HL-60 (cell line): Measurements from ENCODE around the gene CEP68.

Source experiments
- GABPA ChIP-seq: IDR thresholded peaks from 2 replicates; pipeline ENCODE4 v1.6.1; 2012; ENCODE audit warnings: low read depth
- TF ChIP-seq, protein P1 (sequence below): IDR thresholded peaks from one replicate; pipeline ENCODE4 v1.5.1; 2011; ENCODE audit warnings: low read length, control low read depth, inconsistent platforms; ENCODE audit not compliant: insufficient read depth
- TF ChIP-seq, protein P2 (sequence below): IDR thresholded peaks from 2 replicates; pipeline ENCODE4 v1.6.1; 2012; ENCODE audit warnings: low read depth; ENCODE audit not compliant: insufficient replicate concordance

DNA sequence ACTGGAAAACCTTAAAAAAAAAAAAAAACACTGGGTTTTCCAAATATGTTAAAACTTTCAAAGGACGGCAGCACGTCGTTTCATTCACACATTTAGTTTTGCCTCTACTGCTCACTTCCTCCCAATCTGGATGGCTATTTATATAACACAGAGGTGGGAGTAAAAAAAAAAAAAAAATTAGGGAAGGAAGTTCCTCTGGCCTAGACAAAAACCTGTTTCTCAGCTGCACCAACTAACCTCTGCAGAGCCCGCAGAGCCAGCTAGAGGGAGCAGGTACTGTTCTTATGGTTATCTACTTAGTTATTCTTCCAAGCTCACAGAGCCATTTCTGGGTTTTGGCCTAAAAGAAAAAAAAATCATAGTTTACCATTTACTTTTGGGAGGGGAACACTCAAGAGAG is 38.9 kb upstream of the CEP68 start:
- TF ChIP-seq, protein P1, sequence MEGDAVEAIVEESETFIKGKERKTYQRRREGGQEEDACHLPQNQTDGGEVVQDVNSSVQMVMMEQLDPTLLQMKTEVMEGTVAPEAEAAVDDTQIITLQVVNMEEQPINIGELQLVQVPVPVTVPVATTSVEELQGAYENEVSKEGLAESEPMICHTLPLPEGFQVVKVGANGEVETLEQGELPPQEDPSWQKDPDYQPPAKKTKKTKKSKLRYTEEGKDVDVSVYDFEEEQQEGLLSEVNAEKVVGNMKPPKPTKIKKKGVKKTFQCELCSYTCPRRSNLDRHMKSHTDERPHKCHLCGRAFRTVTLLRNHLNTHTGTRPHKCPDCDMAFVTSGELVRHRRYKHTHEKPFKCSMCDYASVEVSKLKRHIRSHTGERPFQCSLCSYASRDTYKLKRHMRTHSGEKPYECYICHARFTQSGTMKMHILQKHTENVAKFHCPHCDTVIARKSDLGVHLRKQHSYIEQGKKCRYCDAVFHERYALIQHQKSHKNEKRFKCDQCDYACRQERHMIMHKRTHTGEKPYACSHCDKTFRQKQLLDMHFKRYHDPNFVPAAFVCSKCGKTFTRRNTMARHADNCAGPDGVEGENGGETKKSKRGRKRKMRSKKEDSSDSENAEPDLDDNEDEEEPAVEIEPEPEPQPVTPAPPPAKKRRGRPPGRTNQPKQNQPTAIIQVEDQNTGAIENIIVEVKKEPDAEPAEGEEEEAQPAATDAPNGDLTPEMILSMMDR: peak; percentile 66
- TF ChIP-seq, protein P2, sequence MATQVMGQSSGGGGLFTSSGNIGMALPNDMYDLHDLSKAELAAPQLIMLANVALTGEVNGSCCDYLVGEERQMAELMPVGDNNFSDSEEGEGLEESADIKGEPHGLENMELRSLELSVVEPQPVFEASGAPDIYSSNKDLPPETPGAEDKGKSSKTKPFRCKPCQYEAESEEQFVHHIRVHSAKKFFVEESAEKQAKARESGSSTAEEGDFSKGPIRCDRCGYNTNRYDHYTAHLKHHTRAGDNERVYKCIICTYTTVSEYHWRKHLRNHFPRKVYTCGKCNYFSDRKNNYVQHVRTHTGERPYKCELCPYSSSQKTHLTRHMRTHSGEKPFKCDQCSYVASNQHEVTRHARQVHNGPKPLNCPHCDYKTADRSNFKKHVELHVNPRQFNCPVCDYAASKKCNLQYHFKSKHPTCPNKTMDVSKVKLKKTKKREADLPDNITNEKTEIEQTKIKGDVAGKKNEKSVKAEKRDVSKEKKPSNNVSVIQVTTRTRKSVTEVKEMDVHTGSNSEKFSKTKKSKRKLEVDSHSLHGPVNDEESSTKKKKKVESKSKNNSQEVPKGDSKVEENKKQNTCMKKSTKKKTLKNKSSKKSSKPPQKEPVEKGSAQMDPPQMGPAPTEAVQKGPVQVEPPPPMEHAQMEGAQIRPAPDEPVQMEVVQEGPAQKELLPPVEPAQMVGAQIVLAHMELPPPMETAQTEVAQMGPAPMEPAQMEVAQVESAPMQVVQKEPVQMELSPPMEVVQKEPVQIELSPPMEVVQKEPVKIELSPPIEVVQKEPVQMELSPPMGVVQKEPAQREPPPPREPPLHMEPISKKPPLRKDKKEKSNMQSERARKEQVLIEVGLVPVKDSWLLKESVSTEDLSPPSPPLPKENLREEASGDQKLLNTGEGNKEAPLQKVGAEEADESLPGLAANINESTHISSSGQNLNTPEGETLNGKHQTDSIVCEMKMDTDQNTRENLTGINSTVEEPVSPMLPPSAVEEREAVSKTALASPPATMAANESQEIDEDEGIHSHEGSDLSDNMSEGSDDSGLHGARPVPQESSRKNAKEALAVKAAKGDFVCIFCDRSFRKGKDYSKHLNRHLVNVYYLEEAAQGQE: no peak
- peak; percentile 57 for TF ChIP-seq GABPA
